Islet precursor cell (in vitro differentiated cells): ENCODE data around the gene MBNL1.

Experiments
- DNase-seq: peaks from one replicate; pipeline ENCODE4 v3.0.0-alpha.2; 2018

MBNL1 gene

GRCh38 chr3:152254041-152254440, 14.7 kb upstream of the MBNL1 start:
- DNase-seq: no peak

DNA sequence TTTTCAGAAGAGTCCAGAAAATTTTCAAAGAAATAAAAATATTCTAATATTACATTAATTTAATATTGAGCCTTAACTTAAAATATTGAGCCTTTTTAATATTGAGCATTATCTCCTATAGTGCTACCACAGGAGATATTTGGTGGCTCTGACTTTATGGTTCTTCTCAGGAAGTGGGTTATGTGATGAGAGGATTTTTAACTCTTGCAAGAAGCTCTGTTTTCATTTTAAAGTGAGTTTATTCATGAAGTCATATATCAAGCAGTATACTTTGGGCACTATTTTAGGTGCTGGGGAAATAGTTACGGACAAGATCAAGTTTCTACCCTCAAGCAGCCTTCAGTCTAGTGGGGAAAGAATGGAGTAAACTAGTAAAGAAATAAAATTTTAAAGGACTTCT, 13.4 kb upstream of the MBNL1 start:
- no peak for DNase-seq

- DNase-seq: no peak
Observed at GRCh38 chr3:152256851-152257562, 11.7 kb upstream of the MBNL1 start.

DNA sequence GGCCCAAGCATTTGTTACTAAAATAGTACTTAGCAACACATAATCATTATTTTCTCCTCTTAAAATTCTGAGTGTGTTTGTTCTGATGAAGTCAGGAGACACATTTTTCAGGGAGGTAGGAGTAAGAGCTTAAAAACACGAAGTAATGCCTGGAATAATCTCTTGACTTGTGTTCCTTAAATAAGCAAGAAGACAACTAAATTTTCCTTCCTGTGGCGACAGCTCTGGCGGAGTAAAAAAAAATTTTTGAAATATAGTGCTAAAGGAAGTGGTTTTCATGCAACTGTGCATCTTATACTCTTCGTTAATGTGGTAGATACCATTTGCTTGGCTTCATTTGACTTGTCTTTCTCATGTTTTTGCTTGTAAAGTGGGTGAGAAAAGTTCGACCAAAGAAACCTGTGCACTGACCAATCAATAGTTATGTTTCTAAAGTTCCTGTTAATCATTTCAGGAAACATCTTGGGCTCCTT, 11.1 kb upstream of the MBNL1 start:
- no peak for DNase-seq

DNA sequence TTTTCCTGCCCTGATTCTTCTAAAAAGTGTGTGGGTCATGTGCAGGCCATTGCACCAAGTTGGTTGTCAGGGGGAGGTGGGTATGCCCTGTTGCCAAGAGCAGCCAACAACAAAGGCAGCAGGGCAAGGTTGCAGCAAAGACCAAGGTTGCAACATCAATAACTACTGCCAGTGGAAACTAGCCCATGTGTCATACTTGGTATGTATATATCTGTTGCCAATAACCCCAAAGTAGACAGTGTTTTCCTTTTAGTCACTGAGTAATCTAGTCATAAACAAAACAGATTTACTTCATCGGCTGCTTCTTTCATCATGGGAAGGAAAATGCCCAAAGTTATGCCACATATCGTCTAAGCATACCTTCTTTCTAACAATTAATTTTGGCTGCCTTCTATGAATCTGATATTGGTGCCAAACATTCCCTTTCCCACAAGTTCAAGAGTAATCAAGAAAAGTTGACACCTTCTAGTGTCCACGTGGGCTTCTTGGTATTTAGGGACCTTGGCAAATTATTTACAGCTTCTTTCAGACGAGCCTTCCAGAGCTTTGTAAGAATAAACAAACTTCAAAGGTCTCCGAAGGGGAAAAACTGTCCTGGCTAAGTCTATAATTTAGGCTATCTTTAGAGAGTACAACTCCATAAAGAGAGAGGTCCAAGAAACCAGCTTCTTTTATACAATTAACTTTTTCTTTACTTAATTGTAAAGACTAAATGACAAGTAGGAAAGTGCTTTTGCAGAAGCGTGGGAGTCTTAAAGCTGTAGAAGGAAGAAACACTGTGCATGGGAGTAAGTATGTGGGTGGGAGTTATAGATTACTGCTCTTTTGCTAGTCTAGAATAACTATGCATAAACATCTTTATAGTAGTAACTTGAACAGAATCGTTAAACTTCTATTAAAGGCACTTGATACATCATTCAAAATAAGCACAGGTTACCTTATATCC, 10.0 kb upstream of the MBNL1 start:
- DNase-seq: no peak

GRCh38 chr3:152259468-152259867, 9.3 kb upstream of the MBNL1 start:
- DNase-seq: no peak

DNA sequence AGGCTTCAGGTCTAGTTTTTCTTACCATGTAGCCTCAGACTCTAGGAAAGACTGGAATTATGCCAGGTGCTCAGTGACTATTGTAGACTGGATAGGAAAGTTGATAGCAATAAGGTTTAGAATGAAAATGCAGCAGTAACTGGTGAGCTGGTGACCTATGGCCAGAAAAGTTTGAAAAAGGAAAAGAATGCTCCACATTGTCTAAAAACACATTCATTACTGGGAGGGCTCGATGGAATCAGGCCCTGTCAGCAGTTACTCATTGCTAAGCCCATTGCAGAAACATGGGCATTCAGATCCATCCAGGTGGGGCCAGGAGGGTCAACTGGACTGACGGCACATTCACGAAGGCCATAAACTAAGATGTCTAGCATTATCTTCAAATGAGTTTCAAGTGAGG, 8.7 kb upstream of the MBNL1 start:
- DNase-seq: no peak

DNA sequence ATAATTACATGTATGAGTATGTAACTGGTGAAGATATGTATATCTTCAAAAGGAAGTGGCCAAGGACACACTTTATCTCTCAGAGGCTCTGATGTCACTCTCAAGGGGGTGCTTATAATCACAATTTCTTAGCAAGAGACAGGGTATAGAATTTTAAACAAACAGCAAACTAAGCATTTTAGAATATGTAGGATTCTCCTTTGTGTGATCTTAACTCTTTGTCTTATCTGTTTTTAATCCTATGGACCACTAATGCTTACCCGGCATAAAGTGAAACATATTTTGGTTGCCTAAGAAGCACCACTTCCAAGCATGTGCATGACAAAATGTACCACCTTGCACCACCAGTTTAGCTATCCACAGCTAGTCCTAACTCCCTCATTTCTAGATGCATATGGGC, 8.2 kb upstream of the MBNL1 start:
- DNase-seq: no peak

GRCh38 chr3:152261329-152261728, 7.4 kb upstream of the MBNL1 start:
- DNase-seq: no peak

GRCh38 chr3:152263711-152264110, 5.0 kb upstream of the MBNL1 start:
- no peak for DNase-seq

DNA sequence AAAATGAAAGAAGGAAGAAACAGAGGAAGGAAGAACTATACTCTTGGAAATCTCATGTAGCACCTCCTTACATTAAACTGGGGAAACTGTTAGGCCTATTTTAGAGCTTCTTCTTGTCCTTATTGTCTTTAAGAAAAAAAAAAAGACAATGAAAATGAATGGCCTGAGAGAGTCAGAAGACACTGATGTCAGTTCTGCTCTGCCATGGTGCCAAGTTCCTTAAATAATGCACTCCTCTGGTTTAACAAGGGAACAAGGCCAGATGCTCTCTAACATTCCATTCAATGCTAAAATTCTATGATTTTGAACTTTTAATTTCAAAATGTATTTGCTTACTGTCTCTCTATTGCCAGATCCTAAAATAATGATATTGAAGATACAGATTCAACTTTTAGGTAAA, 4.4 kb upstream of the MBNL1 start:
- no peak for DNase-seq

DNA sequence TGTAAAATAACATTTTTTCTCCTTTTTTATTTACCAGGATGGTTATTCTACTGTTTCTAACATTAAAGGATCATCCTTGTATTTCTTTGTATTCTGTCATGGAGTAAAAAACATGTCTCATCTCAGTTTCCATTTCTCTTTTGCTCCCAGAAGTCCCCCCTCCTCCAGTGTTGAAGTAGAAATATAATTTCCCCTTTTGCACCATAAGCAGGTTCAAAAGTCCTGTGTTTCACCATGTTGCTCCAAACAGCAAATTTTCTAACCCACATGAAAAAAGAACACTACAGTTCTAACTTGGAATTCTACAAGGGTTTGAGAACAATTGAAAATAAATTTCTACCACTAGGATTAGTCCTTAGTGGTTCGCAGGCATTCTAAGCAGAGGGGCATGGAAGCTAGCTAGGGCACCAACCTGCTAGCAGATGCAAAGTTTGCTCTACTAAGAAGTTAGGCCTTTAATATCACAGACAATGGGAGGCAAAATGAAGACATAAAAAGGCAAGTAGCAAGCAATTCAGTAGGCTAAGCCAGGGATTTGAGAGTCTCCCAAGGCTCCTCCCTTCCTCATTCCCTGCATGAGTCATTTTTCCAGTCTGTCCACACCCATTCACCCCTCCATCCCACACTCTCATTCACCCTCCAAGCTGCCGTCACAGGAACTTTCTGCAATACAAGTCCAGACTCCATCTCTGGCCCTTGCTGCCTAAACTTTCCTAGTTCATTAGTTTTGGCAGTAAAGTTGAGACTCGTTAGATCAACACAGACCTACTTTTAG, 2.3 kb upstream of the MBNL1 start:
- peak; percentile 82 for DNase-seq

DNA sequence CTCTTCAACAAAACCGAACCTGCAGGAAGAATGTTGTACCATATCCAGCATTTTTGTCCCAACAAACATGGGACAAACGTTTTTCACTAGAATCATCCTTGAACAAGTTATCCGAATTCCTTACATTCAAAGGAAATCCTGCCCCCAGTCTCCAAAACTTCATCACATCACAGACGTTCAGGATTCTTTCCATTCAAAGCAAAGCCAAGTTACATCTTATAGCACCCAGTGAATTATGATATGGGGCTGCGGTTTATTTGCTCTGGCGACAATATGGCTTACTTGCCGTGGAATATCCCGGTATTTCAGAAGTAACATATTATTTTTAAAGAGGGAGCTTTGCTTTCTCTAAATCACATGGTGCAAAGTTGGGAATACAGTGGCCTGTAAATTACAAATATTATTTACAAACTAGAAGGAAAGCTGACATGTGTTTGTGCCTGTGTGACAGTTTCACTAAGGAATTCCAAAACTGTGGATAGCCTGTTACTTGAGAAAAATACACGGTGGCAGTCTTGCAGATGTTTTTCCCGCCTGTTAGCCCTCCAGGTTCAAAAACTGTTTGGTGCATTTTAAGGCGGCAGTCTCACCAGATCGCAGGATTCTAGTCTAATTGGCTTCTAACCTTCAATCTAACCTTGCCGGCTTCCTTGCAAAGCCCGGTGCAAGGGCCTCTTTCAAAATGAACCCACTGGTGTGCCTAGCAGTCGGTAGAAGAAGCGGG, 736 bp upstream of the MBNL1 start:
- no peak for DNase-seq

DNA sequence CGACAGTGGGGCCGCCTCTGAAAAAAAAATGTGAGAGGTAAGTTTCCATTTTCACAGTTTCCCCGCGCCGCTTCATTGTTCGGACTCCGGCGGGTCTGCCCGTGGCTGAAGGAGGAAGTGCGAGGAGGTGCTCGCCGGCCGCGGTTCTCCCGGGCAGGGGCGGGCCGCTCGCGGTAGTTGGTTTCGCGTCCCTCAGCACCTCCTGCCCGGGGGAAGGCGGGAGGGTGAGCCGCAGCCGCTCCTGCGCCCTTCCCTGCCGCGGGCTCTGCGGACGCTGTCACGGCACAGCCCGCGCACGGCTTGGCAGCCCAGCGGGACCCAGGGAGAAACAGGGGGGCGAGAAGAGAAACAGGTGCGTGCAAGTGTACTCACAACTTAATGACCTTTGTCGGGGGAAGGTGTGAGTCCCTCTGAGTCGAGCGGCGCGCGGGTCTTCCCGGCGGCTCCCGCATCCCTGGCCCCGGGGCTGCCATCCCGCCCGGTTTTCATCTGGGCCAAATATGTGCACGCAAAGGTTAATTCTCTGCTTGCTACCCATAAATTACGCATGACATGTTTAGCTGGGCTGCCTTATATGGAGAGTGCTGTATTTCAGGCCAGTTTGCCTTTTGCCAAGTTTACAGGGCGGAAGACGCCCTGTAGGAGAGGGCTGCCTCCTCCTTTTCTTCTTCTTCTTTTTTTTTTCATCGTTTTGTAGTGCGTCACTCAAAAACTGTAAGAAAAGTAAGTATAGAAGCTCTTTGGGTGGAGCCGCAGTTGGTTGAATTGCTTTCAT, 514 bp downstream of the MBNL1 start:
- peak; percentile 88 for DNase-seq

- DNase-seq: peak; percentile 58
Observed at GRCh38 chr3:152269831-152270734, 1.4 kb downstream of the MBNL1 start.

DNA sequence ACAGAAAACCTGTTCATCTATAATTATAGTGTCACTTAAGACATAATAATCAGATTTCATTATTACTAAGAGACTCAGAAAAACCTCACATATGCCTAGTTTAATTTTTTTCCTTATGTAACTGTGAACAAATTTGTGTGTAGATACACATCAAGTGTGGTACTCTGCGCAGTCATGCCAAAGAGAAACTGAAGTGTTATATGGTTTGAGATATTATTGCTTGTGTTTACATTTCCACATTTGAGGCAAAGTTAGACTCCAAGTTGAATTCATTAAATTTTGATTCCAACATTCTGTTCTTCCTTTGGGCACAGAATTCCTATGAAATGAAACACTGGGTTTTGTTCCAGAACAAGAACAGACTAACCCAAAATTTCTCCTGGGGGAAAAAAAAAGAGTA, 2.2 kb downstream of the MBNL1 start:
- DNase-seq: no peak

DNA sequence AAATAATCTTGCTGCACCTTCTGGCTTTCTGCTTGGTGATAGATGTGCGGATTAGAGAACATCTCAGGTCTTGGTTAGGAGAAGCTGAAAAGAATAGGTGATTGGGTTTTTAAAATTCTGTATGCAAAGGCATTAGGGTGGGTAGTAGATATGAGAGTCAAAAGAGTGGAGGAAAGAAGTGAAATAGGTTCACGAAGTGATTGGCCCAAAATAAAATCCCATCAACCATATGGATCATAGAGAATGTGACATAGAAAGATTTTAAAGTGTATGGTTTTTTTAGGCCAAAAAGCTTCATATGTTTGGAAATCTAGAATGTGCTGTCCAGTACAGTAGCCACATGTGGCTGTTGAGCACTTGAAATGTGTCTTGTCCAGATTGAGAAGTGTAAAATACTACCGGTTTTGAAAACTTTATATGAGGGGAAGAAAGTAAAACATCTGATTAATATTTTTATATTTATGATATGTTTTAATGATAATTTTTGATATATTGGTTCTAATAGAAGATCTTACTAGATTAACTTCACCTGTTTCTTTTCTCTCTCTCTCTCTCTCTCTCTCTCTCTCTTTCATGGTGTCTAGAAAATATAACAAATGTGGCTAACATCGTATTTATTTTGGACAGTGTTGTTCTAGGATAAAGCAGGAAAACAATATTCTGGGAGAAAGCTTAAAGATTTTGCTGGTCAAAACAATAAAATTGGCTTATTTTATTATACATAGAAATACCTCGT, 2.9 kb downstream of the MBNL1 start:
- no peak for DNase-seq

DNA sequence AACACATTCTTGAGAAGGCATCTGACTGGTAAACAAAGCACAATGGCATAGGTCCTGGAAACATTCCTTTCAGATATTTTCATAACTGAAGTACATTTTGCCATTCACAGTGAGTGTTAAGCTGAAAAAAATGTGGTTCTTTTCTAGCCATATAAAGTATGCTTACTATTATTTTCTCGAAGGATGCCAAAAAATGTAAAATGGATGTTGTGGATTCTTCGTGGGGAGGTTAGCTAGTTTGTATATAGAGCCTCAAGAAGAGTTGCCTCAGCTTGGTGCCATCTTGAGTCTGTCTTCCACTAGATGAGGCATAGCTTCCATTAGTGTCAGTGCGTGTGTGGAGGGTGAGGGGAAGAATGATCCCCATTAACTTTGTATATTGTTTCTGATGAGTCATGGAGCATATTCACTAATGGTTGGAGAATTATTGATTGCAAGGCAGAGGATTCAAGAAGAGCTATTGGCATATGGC, 4.1 kb downstream of the MBNL1 start:
- no peak for DNase-seq

DNA sequence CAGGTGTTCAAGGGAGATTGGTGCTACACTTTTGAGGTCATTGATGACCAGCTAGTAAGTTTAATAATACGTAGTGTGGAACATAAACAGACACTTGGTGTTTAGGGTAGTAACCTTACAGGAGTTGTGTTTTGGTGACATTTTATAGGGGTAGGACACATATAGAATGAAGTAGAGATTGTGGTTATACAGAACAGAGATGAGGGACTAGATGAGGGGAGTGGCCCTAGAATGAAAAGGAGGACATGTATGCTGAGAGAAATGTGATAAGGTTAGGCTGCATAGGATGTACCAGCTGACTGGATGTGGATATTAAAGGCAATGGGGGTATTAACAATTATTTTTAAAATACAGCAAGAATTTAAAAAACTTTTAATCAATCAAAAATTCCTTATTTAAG, 8.0 kb downstream of the MBNL1 start:
- DNase-seq: no peak

DNA sequence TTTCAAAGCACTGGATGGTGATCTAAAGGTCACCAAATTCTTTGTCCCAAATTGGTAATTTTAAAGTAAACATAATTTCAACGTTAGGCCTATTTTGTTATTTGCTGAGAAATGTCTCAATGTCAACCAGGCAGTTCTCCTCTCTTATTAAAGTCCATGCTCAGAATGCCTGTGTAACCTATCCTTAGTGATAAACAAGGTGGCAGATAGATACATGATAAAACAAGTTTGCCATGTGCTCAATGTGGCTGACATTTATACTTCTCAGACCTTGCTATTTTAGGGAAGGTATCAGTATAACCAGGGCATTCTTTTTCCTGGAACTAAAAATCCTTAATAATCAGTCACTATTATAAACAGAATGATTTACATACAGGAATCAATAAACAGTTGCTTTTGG, 8.5 kb downstream of the MBNL1 start:
- no peak for DNase-seq
